Gastrocnemius medialis (tissue), 4 donors: ENCODE data around the gene GRM4.

Experiments
- CTCF ChIP-seq, 5 experiments: fragments of 450-650 bp in 3 of 5; fragments of 200-600 bp in 2 of 5; sonication (generic) in 2 of 5; IDR thresholded peaks in 4 of 5; conservative IDR thresholded peaks in 1 of 5; 1 replicate in 4 of 5; 2 replicates in 1 of 5; pipeline ENCODE4 v1.5.1; 2016 to 2019; ENCODE audit warnings: antibody characterized with exemption in 5 of 5, mild to moderate bottlenecking in 3 of 5, moderate library complexity in 3 of 5
- POLR2A ChIP-seq, 2 donors: fragments of 450-650 bp; IDR thresholded peaks; one replicate each; pipeline ENCODE4 v1.6.1; 2017; ENCODE audit warnings: antibody characterized with exemption in 2 of 2, mild to moderate bottlenecking in 2 of 2, moderate library complexity in 2 of 2

GRCh38 chr6:34096814-34097213 is 49.1 kb downstream of the GRM4 start:
- TF ChIP-seq CTCF (IDR thresholded peaks at IDR 0.05 in 4 of 5, conservative IDR thresholded peaks at IDR 0.05 in 1 of 5) (no peak), POLR2A (IDR thresholded peaks at IDR 0.05) (no peak)
